ENCODE data around the gene CSN2. TPM values are rescaled to one million over a fixed set of nuclear protein-coding genes. Genes with fewer than 3 reads are reported as not detected.

Gene CSN2
- total and polyA plus RNA-seq, 2 donors (not counting 1 experiment from before 2014, with no cell fraction given): not detected

DNA sequence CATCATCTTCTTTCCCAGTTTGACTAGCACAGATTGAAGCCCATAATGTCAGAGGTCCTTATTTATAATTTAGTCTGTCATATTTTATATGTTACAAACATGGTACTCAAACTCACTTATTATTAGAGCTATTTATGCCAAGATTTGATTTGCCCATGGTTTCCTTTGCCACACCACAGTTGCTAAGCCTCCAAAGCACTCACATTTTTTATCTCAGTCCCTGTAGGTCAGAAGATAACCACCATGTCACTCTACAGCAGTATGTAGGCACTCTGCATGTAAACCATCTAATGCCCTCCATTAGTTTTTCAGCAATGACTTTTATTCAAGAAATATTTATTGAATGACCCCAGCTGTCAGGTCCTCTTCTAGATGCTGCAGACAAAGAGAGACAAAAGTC lies 37.0 kb upstream of the CSN2 start:
- Mint-ChIP-seq H3K4me3 (no peak overlapping the region), H3K9me3 (ENCODE audit: insufficient read depth) (no peaks in the 10 kb centered on the region), H3K27ac (no peak overlapping the region), H3K27me3 (no peaks in the 10 kb centered on the region), H3K4me1 (no peaks in the 10 kb centered on the region)
- ATAC-seq (ENCODE audit: low read depth) (no peak), DNase-seq (no peak)
- Histone ChIP-seq H3K4me1 (ENCODE audit: control insufficient read depth in 2 of 2, insufficient read depth in 2 of 2, low read length in 2 of 2) (no peaks in the 10 kb centered on the region), H3K4me3 (ENCODE audit: control extremely low read depth in 1 of 5, extremely low read depth in 1 of 5, insufficient read depth in 1 of 5, low read depth in 2 of 5, low read length in 4 of 5) (no peak overlapping the region), H3K9ac (ENCODE audit: low read length) (no peak overlapping the region), H3K9me3 (ENCODE audit: control extremely low read depth in 1 of 3, control insufficient read depth in 2 of 3, insufficient read depth in 1 of 3, low read length in 2 of 3) (no peaks in the 10 kb centered on the region), H4K20me1 (ENCODE audit: control insufficient read depth, insufficient read depth, low read length, poor library complexity, severe bottlenecking) (no peaks in the 10 kb centered on the region), H3K27me3 (replicated peaks in 1 of 4; ENCODE audit: control extremely low read depth in 1 of 4, control insufficient read depth in 3 of 4, insufficient read depth in 4 of 4, low read length in 3 of 4) (no peaks in the 10 kb centered on the region), H3K4me2 (replicated peaks; ENCODE audit: low read depth, low read length, poor library complexity, severe bottlenecking) (no peak overlapping the region), H3K79me2 (ENCODE audit: control insufficient read depth, insufficient read depth, low read length) (no peaks in the 10 kb centered on the region), H2AFZ (ENCODE audit: insufficient read depth, low read depth, low read length, poor library complexity, severe bottlenecking) (no peak overlapping the region), H3K27ac (ENCODE audit: low read length in 2 of 2) (no peak overlapping the region), H3K36me3 (replicated peaks in 1 of 2; ENCODE audit: control extremely low read depth in 1 of 2, control insufficient read depth in 1 of 2, extremely low read depth in 1 of 2, insufficient read depth in 2 of 2, low read length in 1 of 2) (no peaks in the 10 kb centered on the region)
- CTCF ChIA-PET: no interaction called here
- POLR2A ChIA-PET: no interaction called here
- intact Hi-C loops (cut with micrococcal nuclease): no loop called here
- TF ChIP-seq, protein P1, sequence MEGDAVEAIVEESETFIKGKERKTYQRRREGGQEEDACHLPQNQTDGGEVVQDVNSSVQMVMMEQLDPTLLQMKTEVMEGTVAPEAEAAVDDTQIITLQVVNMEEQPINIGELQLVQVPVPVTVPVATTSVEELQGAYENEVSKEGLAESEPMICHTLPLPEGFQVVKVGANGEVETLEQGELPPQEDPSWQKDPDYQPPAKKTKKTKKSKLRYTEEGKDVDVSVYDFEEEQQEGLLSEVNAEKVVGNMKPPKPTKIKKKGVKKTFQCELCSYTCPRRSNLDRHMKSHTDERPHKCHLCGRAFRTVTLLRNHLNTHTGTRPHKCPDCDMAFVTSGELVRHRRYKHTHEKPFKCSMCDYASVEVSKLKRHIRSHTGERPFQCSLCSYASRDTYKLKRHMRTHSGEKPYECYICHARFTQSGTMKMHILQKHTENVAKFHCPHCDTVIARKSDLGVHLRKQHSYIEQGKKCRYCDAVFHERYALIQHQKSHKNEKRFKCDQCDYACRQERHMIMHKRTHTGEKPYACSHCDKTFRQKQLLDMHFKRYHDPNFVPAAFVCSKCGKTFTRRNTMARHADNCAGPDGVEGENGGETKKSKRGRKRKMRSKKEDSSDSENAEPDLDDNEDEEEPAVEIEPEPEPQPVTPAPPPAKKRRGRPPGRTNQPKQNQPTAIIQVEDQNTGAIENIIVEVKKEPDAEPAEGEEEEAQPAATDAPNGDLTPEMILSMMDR (IDR thresholded peaks at IDR 0.05): no peak
- no peak for TF ChIP-seq EZH2 (IDR thresholded peaks at IDR 0.05; ENCODE audit: borderline replicate concordance, insufficient read depth, low read depth, low read length, poor library complexity, severe bottlenecking)

DNA sequence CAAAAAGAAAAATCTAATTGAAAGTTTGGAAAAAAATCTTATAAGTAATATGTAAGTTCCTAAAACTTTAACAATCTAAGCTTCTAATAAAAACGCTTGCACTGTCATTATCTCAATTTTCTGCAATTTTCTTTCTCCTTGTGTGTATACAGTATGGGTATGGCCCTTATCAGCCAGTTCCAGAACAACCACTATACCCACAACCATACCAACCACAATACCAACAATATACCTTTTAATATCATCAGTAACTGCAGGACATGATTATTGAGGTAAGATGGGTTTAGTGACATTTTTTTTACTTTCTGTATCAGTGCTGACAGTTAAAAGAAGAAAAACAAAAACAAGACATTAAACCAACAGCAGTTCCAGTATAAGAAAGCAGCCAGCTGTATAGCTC lies 35.2 kb upstream of the CSN2 start:
- Histone ChIP-seq H2AFZ (ENCODE audit: insufficient read depth, low read depth, low read length, poor library complexity, severe bottlenecking) (no peak overlapping the region), H3K9ac (ENCODE audit: low read length) (no peak overlapping the region), H3K9me3 (ENCODE audit: control extremely low read depth in 1 of 3, control insufficient read depth in 2 of 3, insufficient read depth in 1 of 3, low read length in 2 of 3) (no peaks in the 10 kb centered on the region), H3K27ac (ENCODE audit: low read length in 2 of 2) (no peak overlapping the region), H3K27me3 (replicated peaks in 1 of 4; ENCODE audit: control extremely low read depth in 1 of 4, control insufficient read depth in 3 of 4, insufficient read depth in 4 of 4, low read length in 3 of 4) (no peaks in the 10 kb centered on the region), H3K4me3 (ENCODE audit: control extremely low read depth in 1 of 5, extremely low read depth in 1 of 5, insufficient read depth in 1 of 5, low read depth in 2 of 5, low read length in 4 of 5) (no peak overlapping the region), H3K79me2 (ENCODE audit: control insufficient read depth, insufficient read depth, low read length) (no peaks in the 10 kb centered on the region), H3K4me2 (replicated peaks; ENCODE audit: low read depth, low read length, poor library complexity, severe bottlenecking) (no peak overlapping the region), H3K36me3 (replicated peaks in 1 of 2; ENCODE audit: control extremely low read depth in 1 of 2, control insufficient read depth in 1 of 2, extremely low read depth in 1 of 2, insufficient read depth in 2 of 2, low read length in 1 of 2) (no peaks in the 10 kb centered on the region), H4K20me1 (ENCODE audit: control insufficient read depth, insufficient read depth, low read length, poor library complexity, severe bottlenecking) (no peaks in the 10 kb centered on the region), H3K4me1 (ENCODE audit: control insufficient read depth in 2 of 2, insufficient read depth in 2 of 2, low read length in 2 of 2) (no peaks in the 10 kb centered on the region)
- Mint-ChIP-seq H3K27ac (no peak overlapping the region), H3K9me3 (ENCODE audit: insufficient read depth) (no peaks in the 10 kb centered on the region), H3K4me1 (no peaks in the 10 kb centered on the region), H3K27me3 (no peaks in the 10 kb centered on the region), H3K4me3 (no peak overlapping the region)
- no peak for TF ChIP-seq EZH2 (IDR thresholded peaks at IDR 0.05; ENCODE audit: borderline replicate concordance, insufficient read depth, low read depth, low read length, poor library complexity, severe bottlenecking)
- TF ChIP-seq, protein P1 (IDR thresholded peaks at IDR 0.05): no peak
- DNase-seq (no peak), ATAC-seq (ENCODE audit: low read depth) (no peak)
- WGBS (ENCODE audit: insufficient coverage): no CpG with 5 or more reads among the region's 1 CpG
- ChIA-PET CTCF (no interaction called here), POLR2A (no interaction called here)
- intact Hi-C loops (cut with micrococcal nuclease): no loop called here

All from B cell (primary cell).